AG20443 (cell line): Measurements from ENCODE around the gene NRK.
"Not testable (repeated sequence)": the region's sequence is repeated elsewhere in the genome, so short reads cannot be mapped to it uniquely, and the experiment has no call there.

Experiments used
- DNase-seq: peaks from one replicate; pipeline ENCODE4 v3.0.0; 2012; ENCODE audit warnings: low spot score, mixed read lengths

NRK gene

GRCh38 chrX:105880491-105880890 is 58.2 kb downstream of the NRK start:
- DNase-seq: no peak

- DNase-seq: no peak
Observed at GRCh38 chrX:105882581-105883275, 60.4 kb downstream of the NRK start.

- no peak for DNase-seq
Observed at GRCh38 chrX:105894721-105895120, 72.4 kb downstream of the NRK start.

- no peak for DNase-seq
Observed at GRCh38 chrX:105909576-105909975, 87.2 kb downstream of the NRK start.

- DNase-seq: no peak
Observed at GRCh38 chrX:105910563-105911105, 88.3 kb downstream of the NRK start.

GRCh38 chrX:105945266-105945665 is 122.9 kb downstream of the NRK start:
- no peak for DNase-seq

- no peak for DNase-seq
Observed at GRCh38 chrX:105969487-105969886, 147.1 kb downstream of the NRK start.

- no peak for DNase-seq
Observed at GRCh38 chrX:105972690-105973386, 150.5 kb downstream of the NRK start.

GRCh38 chrX:105973387-105973739 is 151.0 kb downstream of the NRK start:
- no peak for DNase-seq

GRCh38 chrX:105975382-105975781 is 153.0 kb downstream of the NRK start:
- DNase-seq: no peak

GRCh38 chrX:105981772-105982485 is 159.6 kb downstream of the NRK start:
- DNase-seq: no peak

- not testable (repeated sequence) for DNase-seq
Observed at GRCh38 chrX:105988487-105988886, 166.1 kb downstream of the NRK start.

GRCh38 chrX:105999294-105999693 is 177.0 kb downstream of the NRK start:
- no peak for DNase-seq

GRCh38 chrX:106000203-106000602 is 177.9 kb downstream of the NRK start:
- no peak for DNase-seq

GRCh38 chrX:106000609-106001008 is 178.3 kb downstream of the NRK start:
- not testable (repeated sequence) for DNase-seq

- DNase-seq: no peak
Observed at GRCh38 chrX:106005684-106006083, 183.3 kb downstream of the NRK start.

GRCh38 chrX:106007815-106008214 is 185.5 kb downstream of the NRK start:
- DNase-seq: no peak
